ENCODE results near the gene ABL1.

DNA sequence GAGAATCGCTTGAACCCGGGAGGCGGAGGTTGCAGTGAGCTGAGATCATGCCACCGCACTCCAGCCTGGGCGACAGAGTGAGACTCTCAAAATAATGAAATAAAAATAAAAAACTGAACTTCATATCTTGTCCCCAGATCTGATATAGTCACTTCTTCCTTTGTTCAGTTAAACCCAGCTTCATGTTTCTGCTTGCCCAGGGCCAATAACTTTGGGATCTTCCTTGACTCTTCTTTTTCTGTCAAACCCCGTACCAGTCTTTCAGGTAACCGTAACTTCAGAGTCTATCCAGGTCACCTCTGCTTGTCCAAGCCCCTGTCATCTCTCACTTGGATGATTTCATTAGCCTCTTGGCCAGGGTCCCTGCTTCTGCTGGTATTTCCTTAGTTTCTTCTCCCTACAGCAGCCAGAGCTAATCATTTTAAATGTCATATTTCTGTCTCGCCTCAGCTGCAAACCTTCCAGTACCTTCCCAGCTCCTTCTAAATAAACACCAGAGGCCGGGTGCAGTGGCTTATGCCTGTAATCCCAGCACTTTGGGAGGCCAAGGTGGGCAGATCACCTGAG is 19.7 kb upstream of the ABL1 start:
- TF ChIP-seq EZH2phosphoT487 (IDR thresholded peaks at IDR 0.05; ENCODE audit: low read length) (no peak), CTCF (IDR thresholded peaks at IDR 0.05; ENCODE audit: low read length) (no peak), EZH2 (optimal IDR thresholded peaks at IDR 0.05; ENCODE audit: low read depth, low read length) (no peak)
